Fibroblast of mammary gland (primary cell): ENCODE results near the gene TXNIP.
A peak's percentile ranks its signal among the peaks of the same experiment; 100 is the strongest.

ENCODE experiments used
- DNase-seq: peaks from one replicate; pipeline ENCODE4 v3.0.0-alpha.2; 2010; ENCODE audit warnings: low read depth
- H3K4me3 ChIP-seq: 2 replicates; pipeline ENCODE4 v1.5.1; 2011; ENCODE audit warnings: low read depth, mild to moderate bottlenecking, low read length, moderate library complexity; ENCODE audit not compliant: control insufficient read depth
- CTCF ChIP-seq: conservative IDR thresholded peaks from 2 replicates; pipeline ENCODE4 v1.5.1; 2011; ENCODE audit warnings: low read depth, low read length, inconsistent platforms; ENCODE audit not compliant: control insufficient read depth, insufficient read depth

The TXNIP gene

GRCh38 chr1:145995964-145996432 lies 381 bp downstream of the TXNIP start:
- TF ChIP-seq CTCF: no peak
- DNase-seq: no peak
- H3K4me3 ChIP-seq: peak overlapping the region; percentile 90

GRCh38 chr1:145995148-145995881 lies 1.1 kb downstream of the TXNIP start:
- H3K4me3 ChIP-seq: peak overlapping the region; percentile 90
- DNase-seq: no peak
- TF ChIP-seq CTCF: no peak

GRCh38 chr1:145994391-145995120 lies 1.8 kb downstream of the TXNIP start:
- peak overlapping the region; percentile 90 for H3K4me3 ChIP-seq
- TF ChIP-seq CTCF: no peak
- peak; percentile 52 for DNase-seq

- TF ChIP-seq CTCF: no peak
- DNase-seq: no peak
- H3K4me3 ChIP-seq: peak overlapping the region; percentile 90
Measured at GRCh38 chr1:145993618-145994390, 2.6 kb downstream of the TXNIP start.

- peak overlapping the region; percentile 90 for H3K4me3 ChIP-seq
- TF ChIP-seq CTCF: no peak
- no peak for DNase-seq
Measured at GRCh38 chr1:145992958-145993617, 3.3 kb downstream of the TXNIP start.

GRCh38 chr1:145992502-145992936 lies 3.9 kb downstream of the TXNIP start:
- DNase-seq: no peak

More at GRCh38 chr1:145992502-145992936, 3.9 kb downstream of the TXNIP start:
- TF ChIP-seq CTCF: no peak
- H3K4me3 ChIP-seq: no peak overlapping the region
